Measurements from ENCODE around the gene GAPT.

DNA sequence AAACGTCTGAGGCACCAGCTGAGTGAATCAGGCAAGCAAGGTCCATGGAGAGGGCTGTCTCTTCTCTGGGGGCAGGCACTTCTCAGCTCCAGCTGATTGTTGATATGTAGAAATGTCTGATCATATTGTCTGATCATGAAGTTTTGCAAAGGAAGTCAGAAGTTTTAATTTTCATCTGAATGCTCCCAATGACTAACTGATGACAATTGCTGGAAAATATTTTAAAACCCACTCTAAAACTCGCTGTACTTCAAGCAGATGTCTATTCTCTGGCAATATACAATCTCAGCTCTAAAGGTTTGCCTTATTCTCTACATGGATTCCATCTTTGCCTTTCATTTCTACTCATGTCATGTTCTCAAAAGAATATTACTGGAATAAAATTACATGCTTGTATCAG is 44.0 kb upstream of the GAPT start:
- TF ChIP-seq, protein P1, sequence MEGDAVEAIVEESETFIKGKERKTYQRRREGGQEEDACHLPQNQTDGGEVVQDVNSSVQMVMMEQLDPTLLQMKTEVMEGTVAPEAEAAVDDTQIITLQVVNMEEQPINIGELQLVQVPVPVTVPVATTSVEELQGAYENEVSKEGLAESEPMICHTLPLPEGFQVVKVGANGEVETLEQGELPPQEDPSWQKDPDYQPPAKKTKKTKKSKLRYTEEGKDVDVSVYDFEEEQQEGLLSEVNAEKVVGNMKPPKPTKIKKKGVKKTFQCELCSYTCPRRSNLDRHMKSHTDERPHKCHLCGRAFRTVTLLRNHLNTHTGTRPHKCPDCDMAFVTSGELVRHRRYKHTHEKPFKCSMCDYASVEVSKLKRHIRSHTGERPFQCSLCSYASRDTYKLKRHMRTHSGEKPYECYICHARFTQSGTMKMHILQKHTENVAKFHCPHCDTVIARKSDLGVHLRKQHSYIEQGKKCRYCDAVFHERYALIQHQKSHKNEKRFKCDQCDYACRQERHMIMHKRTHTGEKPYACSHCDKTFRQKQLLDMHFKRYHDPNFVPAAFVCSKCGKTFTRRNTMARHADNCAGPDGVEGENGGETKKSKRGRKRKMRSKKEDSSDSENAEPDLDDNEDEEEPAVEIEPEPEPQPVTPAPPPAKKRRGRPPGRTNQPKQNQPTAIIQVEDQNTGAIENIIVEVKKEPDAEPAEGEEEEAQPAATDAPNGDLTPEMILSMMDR (conservative IDR thresholded peaks at IDR 0.05; ENCODE audit: low read depth, low read length): no peak
- TF ChIP-seq EZH2 (IDR thresholded peaks at IDR 0.05; ENCODE audit: borderline replicate concordance, low read depth, low read length, poor library complexity, severe bottlenecking): no peak

Measured in A673 (cell line).